Measurements from ENCODE around the gene FRS3. TPM values are rescaled to one million over a fixed set of nuclear protein-coding genes. Genes with fewer than 3 reads are reported as not detected.
"Not testable (repeated sequence)": the region's sequence is repeated elsewhere in the genome, so short reads cannot be mapped to it uniquely, and the experiment has no call there.

Gene FRS3
- total RNA-seq, 4 donors from 2014 or later = 4.4 to 11.4 (median 7.5) TPM

DNA sequence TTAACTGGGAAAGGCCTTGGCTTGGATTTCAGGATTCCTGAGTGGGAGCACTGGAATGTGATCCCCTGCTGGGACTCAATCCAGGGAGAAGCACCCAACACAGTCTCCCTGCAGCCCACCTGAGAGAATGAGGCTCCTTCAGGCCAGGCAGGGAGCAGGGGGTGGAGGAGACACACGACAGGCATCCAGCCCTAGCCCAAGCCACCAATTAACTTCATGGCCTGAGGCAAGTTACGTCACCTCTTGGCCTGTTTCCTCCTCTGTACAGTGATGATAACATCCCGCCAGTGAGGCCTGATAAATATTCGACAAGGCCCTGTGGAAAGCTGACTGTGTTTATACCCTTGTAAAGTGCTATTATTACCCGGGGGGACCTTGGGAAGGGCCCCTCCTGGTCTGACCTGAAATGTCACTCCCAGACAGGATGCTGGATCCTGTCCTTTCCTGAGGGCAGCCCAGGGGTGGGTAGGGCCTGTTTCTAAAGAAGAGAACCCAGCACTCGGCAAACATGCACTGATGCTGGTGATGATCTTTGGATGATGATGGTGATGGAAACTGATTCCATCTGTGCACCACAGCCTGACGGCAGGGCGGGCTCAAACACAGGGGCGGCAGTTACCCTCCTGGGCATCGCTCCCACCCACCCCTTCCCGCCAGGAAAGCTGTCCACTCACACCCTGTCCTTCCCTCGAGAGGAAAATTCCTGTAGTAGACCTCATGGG lies 12.4 kb downstream of the FRS3 start:
- peaks cover 0 to 9% (median 0%) of the 10 kb centered on the region in 4 donors for H3K4me1 ChIP-seq
- no peaks in the 10 kb centered on the region for H3K9me3 ChIP-seq
- DNase-seq (ENCODE audit: low spot score in 2 of 2) = peak in 1 of 2 donors; percentile 34
- TF ChIP-seq CTCF (IDR thresholded peaks at IDR 0.05) (no peak), POLR2A (IDR thresholded peaks at IDR 0.05) (no peak), EP300 (IDR thresholded peaks at IDR 0.05) (no peak)
- WGBS, 2 donors = 42 to 44% methylated on average over 11 to 12 of the region's 12 CpGs
- no peaks in the 10 kb centered on the region for H3K27me3 ChIP-seq
- H3K27ac ChIP-seq = peak overlapping the region in 2 of 4 donors; percentile 3 to 64
- H3K4me3 ChIP-seq = no peak overlapping the region
- peaks cover 0 to 41% (median 6%) of the 10 kb centered on the region in 3 donors for H3K36me3 ChIP-seq

DNA sequence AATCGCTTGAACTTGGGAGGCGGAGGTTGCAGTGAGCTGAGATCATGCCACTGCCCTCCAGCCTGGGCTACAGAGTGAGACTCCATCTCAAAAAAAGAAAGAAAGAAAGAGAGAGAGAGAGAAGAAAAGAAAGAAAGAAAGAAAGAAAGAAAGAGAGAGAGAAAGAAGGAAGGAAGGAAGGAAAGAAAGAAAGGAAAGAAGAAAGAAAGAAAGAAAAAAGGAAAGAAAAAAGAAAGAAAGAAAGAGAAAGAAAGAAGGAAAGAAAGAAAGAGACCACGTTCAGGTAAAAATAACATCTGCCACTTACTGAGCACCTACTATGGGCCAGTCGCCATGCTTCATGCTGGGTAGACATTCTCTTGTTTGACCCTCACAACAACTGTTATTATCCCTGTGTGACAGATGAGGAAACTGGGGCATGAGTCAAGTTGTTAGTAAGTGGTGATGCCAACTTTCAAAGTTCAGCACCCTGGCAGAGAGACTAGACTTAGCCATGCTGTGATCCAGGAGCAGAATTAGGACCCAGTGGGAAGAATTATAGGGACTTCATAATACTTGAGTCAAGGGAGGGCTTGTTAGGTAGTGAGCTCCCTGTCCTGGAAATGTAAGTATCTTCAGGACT lies 13.5 kb downstream of the FRS3 start:
- not testable (repeated sequence) for DNase-seq (ENCODE audit: low spot score in 2 of 2); H3K27ac ChIP-seq; H3K4me1 ChIP-seq; H3K27me3 ChIP-seq; H3K4me3 ChIP-seq; H3K9me3 ChIP-seq
- 92% methylated on average over 4 of the region's 4 CpGs for WGBS, 2 donors
- peaks cover 0 to 29% (median 0%) of the 10 kb centered on the region in 3 donors for H3K36me3 ChIP-seq

DNA sequence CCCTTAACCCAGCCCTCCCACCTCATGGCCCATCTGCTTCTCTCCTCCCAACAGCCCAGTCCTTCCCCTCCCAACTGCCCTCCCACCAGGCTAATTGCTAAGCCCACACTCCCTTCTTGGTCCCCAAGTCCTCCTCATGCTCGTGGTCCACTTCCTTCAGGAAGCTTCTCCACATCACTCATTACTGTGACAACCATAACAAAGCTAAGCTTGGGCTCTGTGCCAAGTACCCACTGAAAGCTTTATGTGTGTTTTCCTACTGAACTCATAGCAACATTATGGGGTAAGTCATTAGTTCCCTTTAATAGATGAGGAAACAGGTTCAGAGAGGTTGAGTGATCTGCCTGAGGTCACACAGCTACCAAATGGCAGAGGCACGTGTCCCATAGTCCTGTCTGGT lies 16.2 kb downstream of the FRS3 start:
- DNase-seq (ENCODE audit: low spot score in 2 of 2) = no peak
- Histone ChIP-seq H3K4me1 (peaks cover 0 to 9% (median 0%) of the 10 kb centered on the region in 4 donors), H3K4me3 (no peak overlapping the region), H3K36me3 (peaks cover 0 to 3% (median 0%) of the 10 kb centered on the region in 3 donors), H3K9me3 (no peaks in the 10 kb centered on the region), H3K27me3 (no peaks in the 10 kb centered on the region), H3K27ac (no peak overlapping the region)
- 8 to 18% methylated on average over 2 of the region's 2 CpGs for WGBS, 2 donors
- TF ChIP-seq EP300 (IDR thresholded peaks at IDR 0.05) = no peak
- no peak for TF ChIP-seq POLR2A (IDR thresholded peaks at IDR 0.05)
- TF ChIP-seq CTCF (IDR thresholded peaks at IDR 0.05) = no peak

DNA sequence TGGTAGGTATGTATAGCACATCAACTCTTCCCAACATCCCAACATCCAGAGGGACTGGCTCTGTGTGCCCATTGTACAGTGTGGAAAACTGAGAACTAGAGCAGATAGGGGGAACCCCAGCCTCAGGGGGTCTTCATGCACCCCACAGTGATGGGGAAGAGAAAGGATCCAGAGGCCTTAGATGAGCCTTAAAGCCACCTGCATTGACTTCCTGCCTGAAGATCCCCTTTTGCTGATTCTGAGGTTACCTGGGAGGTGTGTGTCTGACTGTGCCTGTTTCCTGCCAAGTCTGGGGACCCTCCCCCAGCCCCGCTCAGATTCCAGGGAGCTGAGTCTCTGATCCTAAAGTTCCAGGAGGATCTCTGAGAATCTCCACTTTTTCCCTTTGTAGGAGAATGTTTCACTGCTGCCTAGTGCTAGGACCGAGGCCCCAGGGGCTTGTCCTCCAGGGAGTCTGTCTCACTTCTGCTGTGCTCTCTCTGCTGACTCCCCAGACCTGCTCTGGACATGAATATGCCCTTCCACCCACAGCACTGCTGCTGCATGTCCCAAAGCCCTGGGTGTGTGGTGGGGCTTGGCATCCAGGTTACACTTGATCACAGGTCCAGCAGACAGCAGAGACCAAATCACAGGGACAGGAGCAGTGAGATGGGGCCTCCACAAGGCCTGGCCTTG lies 19.7 kb downstream of the FRS3 start:
- Histone ChIP-seq H3K36me3 (no peaks in the 10 kb centered on the region), H3K4me3 (no peak overlapping the region), H3K9me3 (no peaks in the 10 kb centered on the region), H3K27ac (no peak overlapping the region), H3K27me3 (no peaks in the 10 kb centered on the region), H3K4me1 (no peaks in the 10 kb centered on the region)
- no peak for TF ChIP-seq POLR2A (IDR thresholded peaks at IDR 0.05)
- TF ChIP-seq EP300 (IDR thresholded peaks at IDR 0.05) = no peak
- TF ChIP-seq CTCF (IDR thresholded peaks at IDR 0.05) = no peak
- DNase-seq (ENCODE audit: low spot score in 2 of 2) = no peak
- WGBS, 2 donors = 74 to 88% methylated on average over 2 of the region's 2 CpGs

DNA sequence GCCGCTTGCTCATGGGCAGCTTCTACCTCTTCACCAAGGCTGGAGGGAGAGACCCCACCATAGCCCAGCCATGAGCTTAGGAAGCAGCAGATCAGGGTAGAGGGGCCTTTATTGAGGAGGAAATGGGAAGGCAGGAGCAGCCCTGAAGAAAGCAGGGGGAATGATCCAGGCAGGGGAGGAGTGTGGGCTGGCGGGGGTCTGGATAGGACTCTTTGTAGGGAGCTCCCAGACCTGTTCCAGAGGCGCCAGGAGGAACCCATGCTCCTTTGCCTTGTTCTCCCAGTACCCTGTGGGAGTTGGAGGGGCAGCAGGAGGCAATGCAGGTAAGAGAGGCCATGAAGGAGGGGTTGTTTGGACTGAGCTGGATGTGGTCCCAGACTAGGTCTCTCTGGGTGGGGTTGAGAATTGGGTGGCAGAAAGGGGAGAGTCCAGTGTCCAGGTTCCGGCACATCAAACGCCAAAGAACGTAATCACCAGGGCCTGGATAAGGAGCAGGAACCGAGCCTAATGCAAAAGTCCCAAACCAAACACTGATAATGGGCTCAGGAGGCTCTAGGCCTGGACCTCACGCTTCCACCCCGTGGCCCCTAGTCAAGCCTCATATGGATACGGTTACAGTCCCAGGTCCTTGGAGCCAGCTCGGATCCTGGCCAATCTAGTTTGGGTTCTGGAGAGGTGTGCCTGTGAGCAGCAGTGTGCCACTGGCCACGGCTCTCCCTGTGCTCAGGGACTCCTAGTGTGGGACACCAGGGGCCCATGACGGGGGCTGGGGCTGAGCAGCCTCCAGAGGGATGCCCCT lies 20.4 kb downstream of the FRS3 start:
- Histone ChIP-seq H3K4me1 (no peaks in the 10 kb centered on the region), H3K27me3 (no peaks in the 10 kb centered on the region), H3K4me3 (no peak overlapping the region), H3K9me3 (no peaks in the 10 kb centered on the region), H3K36me3 (no peaks in the 10 kb centered on the region), H3K27ac (no peak overlapping the region)
- DNase-seq (ENCODE audit: low spot score in 2 of 2) = no peak
- WGBS, 2 donors = 86 to 89% methylated on average over 10 to 12 of the region's 13 CpGs
- TF ChIP-seq CTCF (IDR thresholded peaks at IDR 0.05) (no peak), POLR2A (IDR thresholded peaks at IDR 0.05) (no peak), EP300 (IDR thresholded peaks at IDR 0.05) (no peak)

All from tibial nerve (tissue), 4 donors.